Measurements from ENCODE around the gene NOS2.

DNA sequence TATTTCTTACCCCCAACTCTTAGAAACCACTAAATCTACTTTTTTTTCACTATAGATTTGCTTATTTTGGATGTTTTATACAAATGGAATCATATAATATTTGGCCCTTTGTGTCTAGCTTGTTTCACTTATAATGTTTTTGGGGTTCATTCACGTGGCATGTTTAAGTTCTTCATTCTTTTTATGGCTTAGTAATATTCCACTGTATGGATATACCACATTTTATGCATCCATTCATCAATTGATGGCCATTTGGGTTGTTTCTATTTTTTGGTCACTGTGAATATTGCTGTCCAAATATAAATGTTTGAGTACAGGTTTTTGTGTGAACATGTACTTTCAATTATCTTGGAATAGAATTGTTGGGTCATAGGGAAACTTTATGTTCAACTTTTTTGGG, 9.2 kb upstream of the NOS2 start:
- TF ChIP-seq, protein P1, sequence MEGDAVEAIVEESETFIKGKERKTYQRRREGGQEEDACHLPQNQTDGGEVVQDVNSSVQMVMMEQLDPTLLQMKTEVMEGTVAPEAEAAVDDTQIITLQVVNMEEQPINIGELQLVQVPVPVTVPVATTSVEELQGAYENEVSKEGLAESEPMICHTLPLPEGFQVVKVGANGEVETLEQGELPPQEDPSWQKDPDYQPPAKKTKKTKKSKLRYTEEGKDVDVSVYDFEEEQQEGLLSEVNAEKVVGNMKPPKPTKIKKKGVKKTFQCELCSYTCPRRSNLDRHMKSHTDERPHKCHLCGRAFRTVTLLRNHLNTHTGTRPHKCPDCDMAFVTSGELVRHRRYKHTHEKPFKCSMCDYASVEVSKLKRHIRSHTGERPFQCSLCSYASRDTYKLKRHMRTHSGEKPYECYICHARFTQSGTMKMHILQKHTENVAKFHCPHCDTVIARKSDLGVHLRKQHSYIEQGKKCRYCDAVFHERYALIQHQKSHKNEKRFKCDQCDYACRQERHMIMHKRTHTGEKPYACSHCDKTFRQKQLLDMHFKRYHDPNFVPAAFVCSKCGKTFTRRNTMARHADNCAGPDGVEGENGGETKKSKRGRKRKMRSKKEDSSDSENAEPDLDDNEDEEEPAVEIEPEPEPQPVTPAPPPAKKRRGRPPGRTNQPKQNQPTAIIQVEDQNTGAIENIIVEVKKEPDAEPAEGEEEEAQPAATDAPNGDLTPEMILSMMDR (IDR thresholded peaks at IDR 0.05), result no peak
- TF ChIP-seq POLR2A (IDR thresholded peaks at IDR 0.05), result no peak

Data from vagina (tissue), 2 donors.